H9 (cell line): ENCODE results near the gene MAP7. TPM values are rescaled to one million over a fixed set of nuclear protein-coding genes. Genes with fewer than 3 reads are reported as not detected.
"Not testable (repeated sequence)": the region's sequence is repeated elsewhere in the genome, so short reads cannot be mapped to it uniquely, and the experiment has no call there.

Experiments
- DNase-seq: peaks from one replicate; pipeline ENCODE4 v3.0.0-alpha.2; 2017
- H2AFZ ChIP-seq: one replicate; pipeline ENCODE4 v1.6.1; 2013; ENCODE audit warnings: mild to moderate bottlenecking, low read length, control low read depth, moderate library complexity
- H2AK5ac ChIP-seq: 2 replicates; pipeline ENCODE4 v1.6.1; 2013; ENCODE audit warnings: low read length, control low read depth, mixed read lengths; ENCODE audit not compliant: insufficient read length
- H2BK120ac ChIP-seq: one replicate; pipeline ENCODE4 v1.6.1; 2013; ENCODE audit warnings: low read depth, mild to moderate bottlenecking, low read length, control low read depth, inconsistent platforms; ENCODE audit not compliant: poor library complexity, severe bottlenecking
- H2BK12ac ChIP-seq: 2 replicates; pipeline ENCODE4 v1.6.1; 2013; ENCODE audit warnings: low read length, control low read depth, mixed read lengths, low read depth; ENCODE audit not compliant: insufficient read length
- H2BK15ac ChIP-seq: 2 replicates; pipeline ENCODE4 v1.6.1; 2013; ENCODE audit warnings: low read depth, low read length, control low read depth
- H2BK20ac ChIP-seq: one replicate; pipeline ENCODE4 v1.6.1; 2013; ENCODE audit warnings: low read depth, mild to moderate bottlenecking, low read length, control low read depth, inconsistent platforms; ENCODE audit not compliant: poor library complexity, severe bottlenecking
- H2BK5ac ChIP-seq: 2 replicates; pipeline ENCODE4 v1.6.1; 2013; ENCODE audit warnings: low read length, control low read depth, mixed read lengths; ENCODE audit not compliant: insufficient read length
- H3K14ac ChIP-seq: 2 replicates; pipeline ENCODE4 v1.6.1; 2013; ENCODE audit warnings: low read length, control low read depth; ENCODE audit not compliant: insufficient read depth
- H3K18ac ChIP-seq: 2 replicates; pipeline ENCODE4 v1.6.1; 2013; ENCODE audit warnings: low read depth, mild to moderate bottlenecking, mixed read lengths, low read length, control low read depth; ENCODE audit not compliant: insufficient read length
- H3K23ac ChIP-seq: 2 replicates; pipeline ENCODE4 v1.6.1; 2013; ENCODE audit warnings: low read length, control low read depth, mixed read lengths, low read depth; ENCODE audit not compliant: insufficient read length
- H3K23me2 ChIP-seq: 2 replicates; pipeline ENCODE4 v1.6.1; 2013; ENCODE audit warnings: low read depth, mild to moderate bottlenecking, mixed read lengths, low read length, control low read depth; ENCODE audit not compliant: insufficient read length, poor library complexity, severe bottlenecking
- H3K27ac ChIP-seq: 2 replicates; pipeline ENCODE4 v1.5.1; 2013; ENCODE audit warnings: low read length, control low read depth, mixed read lengths, low read depth; ENCODE audit not compliant: insufficient read length
- H3K27me3 ChIP-seq: 2 replicates; pipeline ENCODE4 v1.6.1; 2013; ENCODE audit warnings: low read length, control low read depth, inconsistent platforms; ENCODE audit not compliant: insufficient read depth
- H3K4ac ChIP-seq: 2 replicates; pipeline ENCODE4 v1.6.1; 2013; ENCODE audit warnings: low read depth, mild to moderate bottlenecking, control low read depth, inconsistent platforms, low read length, moderate library complexity
- H3K4me1 ChIP-seq: 2 replicates; pipeline ENCODE4 v1.6.1; 2013; ENCODE audit warnings: low read length, control low read depth, inconsistent platforms; ENCODE audit not compliant: insufficient read depth
- H3K4me2 ChIP-seq: 2 replicates; pipeline ENCODE4 v1.6.1; 2013; ENCODE audit warnings: low read length, control low read depth, mixed read lengths; ENCODE audit not compliant: insufficient read length, insufficient read depth
- H3K56ac ChIP-seq: 2 replicates; pipeline ENCODE4 v1.6.1; 2013; ENCODE audit warnings: low read depth, mild to moderate bottlenecking, mixed read lengths, low read length, control low read depth; ENCODE audit not compliant: insufficient read length
- H3K79me1 ChIP-seq: 2 replicates; pipeline ENCODE4 v1.6.1; 2013; ENCODE audit warnings: low read depth, mild to moderate bottlenecking, moderate library complexity, low read length, control low read depth, inconsistent platforms; ENCODE audit not compliant: insufficient read depth, poor library complexity, severe bottlenecking
- H3K79me2 ChIP-seq: 2 replicates; pipeline ENCODE4 v1.6.1; 2013; ENCODE audit warnings: low read length, control low read depth, inconsistent platforms; ENCODE audit not compliant: insufficient read depth
- H3K9ac ChIP-seq: 2 replicates; pipeline ENCODE4 v1.6.1; 2013; ENCODE audit warnings: low read length, control low read depth, mixed read lengths; ENCODE audit not compliant: insufficient read length; ENCODE audit errors: extremely low read depth
- H3K9me3 ChIP-seq: one replicate; pipeline ENCODE4 v1.6.1; 2013; ENCODE audit warnings: low read depth, low read length, inconsistent platforms; ENCODE audit not compliant: control insufficient read depth
- H3T11ph ChIP-seq: one replicate; pipeline ENCODE4 v1.6.1; 2013; ENCODE audit warnings: mild to moderate bottlenecking, low read length, control low read depth, inconsistent platforms
- H4K20me1 ChIP-seq: one replicate; pipeline ENCODE4 v1.6.1; 2013; ENCODE audit not compliant: control insufficient read depth, insufficient read length, insufficient read depth
- H4K5ac ChIP-seq: 2 replicates; pipeline ENCODE4 v1.6.1; 2013; ENCODE audit warnings: low read depth, mild to moderate bottlenecking, mixed read lengths, low read length, control low read depth; ENCODE audit not compliant: insufficient read length
- H4K8ac ChIP-seq: replicated peaks from 2 replicates; pipeline ENCODE4 v1.6.1; 2013; ENCODE audit warnings: low read length, control low read depth, mixed read lengths, low read depth; ENCODE audit not compliant: insufficient read length
- H4K91ac ChIP-seq: 2 replicates; pipeline ENCODE4 v1.6.1; 2013; ENCODE audit warnings: low read depth, mild to moderate bottlenecking, moderate library complexity, mixed read lengths, low read length, control low read depth; ENCODE audit not compliant: insufficient read length
- H3K27ac Mint-ChIP-seq, 3 experiments: 2 replicates in 2 of 3; 3 replicates in 1 of 3; pipeline ENCODE4 v1.8.0; 2020 to 2021; ENCODE audit warnings: mixed read lengths in 3 of 3, mild to moderate bottlenecking in 1 of 3, moderate library complexity in 1 of 3
- H3K27me3 Mint-ChIP-seq: 2 replicates; pipeline ENCODE4 v1.8.0; 2021; ENCODE audit warnings: low read depth, mild to moderate bottlenecking, moderate library complexity, mixed read lengths
- H3K36me3 Mint-ChIP-seq, 3 experiments: 2 replicates in 2 of 3; 3 replicates in 1 of 3; pipeline ENCODE4 v1.8.0; 2020 to 2021; ENCODE audit warnings: low read depth in 3 of 3, mixed read lengths in 3 of 3; ENCODE audit not compliant: insufficient read depth in 1 of 3
- H3K4me1 Mint-ChIP-seq, 2 experiments: 2 replicates each; pipeline ENCODE4 v1.8.0; 2020; ENCODE audit warnings: mixed read lengths in 2 of 2
- H3K4me3 Mint-ChIP-seq, 2 experiments: 2 replicates in 1 of 2; 3 replicates in 1 of 2; pipeline ENCODE4 v1.8.0; 2020 to 2021; ENCODE audit warnings: mild to moderate bottlenecking in 2 of 2, mixed read lengths in 2 of 2, moderate library complexity in 1 of 2
- H3K9me3 Mint-ChIP-seq, 2 experiments: 2 replicates in 1 of 2; 3 replicates in 1 of 2; pipeline ENCODE4 v1.8.0; 2020; ENCODE audit warnings: mild to moderate bottlenecking in 2 of 2, mixed read lengths in 2 of 2, moderate library complexity in 1 of 2
- CTCF ChIP-seq: fragments of 200-600 bp; sonication (generic); conservative IDR thresholded peaks from 3 replicates; pipeline ENCODE4 v1.8.0; 2021; ENCODE audit warnings: antibody characterized with exemption, mild to moderate bottlenecking
- WGBS: extraction: QIAGEN DNeasy Blood & Tissue Kit; methylation state at CpG from one replicate; pipeline ENCODE4 v1.1.7; 2013; ENCODE audit warnings: missing lambda C conversion rate, low lambda C conversion rate, mixed read lengths; ENCODE audit not compliant: insufficient read length; ENCODE audit errors: extremely low coverage; 5-methylcytosine and 5-hydroxymethylcytosine counted together
- total RNA-seq: library from RNA; stranded (reverse); gene quantifications from 2 replicates; pipeline ENCODE4 v1.2.1, GENCODE V29; 2021

MAP7 gene
- total RNA-seq, 1 experiment from 2014 or later, result 51.1 TPM

GRCh38 chr6:136378888-136379287 is 171.3 kb downstream of the MAP7 start:
- no peak overlapping the region for H2AK5ac ChIP-seq
- H4K5ac ChIP-seq, result no peak overlapping the region
- no peak overlapping the region for H2BK120ac ChIP-seq
- H3K9me3 ChIP-seq, result no peaks in the 10 kb centered on the region
- no peak overlapping the region for H3K4me2 ChIP-seq
- H3T11ph ChIP-seq, result no peak overlapping the region
- no peak overlapping the region for H3K23ac ChIP-seq
- no peak overlapping the region for H2BK12ac ChIP-seq
- TF ChIP-seq CTCF, result no peak; the same call in 2 of the 3 replicates
- peaks cover 4 to 5% of the 10 kb centered on the region in 2 experiments; a peak in 2 of 4 replicates for H3K4me1 Mint-ChIP-seq
- peaks cover 5 to 24% (median 16%) of the 10 kb centered on the region in 3 experiments; a peak in 6 of 7 replicates for H3K36me3 Mint-ChIP-seq
- H3K18ac ChIP-seq, result no peak overlapping the region
- no peaks in the 10 kb centered on the region for H4K20me1 ChIP-seq
- H3K14ac ChIP-seq, result no peak overlapping the region
- no peak overlapping the region for H3K4ac ChIP-seq
- H4K91ac ChIP-seq, result no peak overlapping the region
- no peak overlapping the region for H4K8ac ChIP-seq
- H3K4me1 ChIP-seq, result no peaks in the 10 kb centered on the region
- no peaks in the 10 kb centered on the region; the same call in 1 of the 2 replicates for H3K79me2 ChIP-seq
- no peaks in the 10 kb centered on the region for H3K79me1 ChIP-seq
- H2BK15ac ChIP-seq, result no peak overlapping the region
- no peak for DNase-seq
- no peaks in the 10 kb centered on the region for H3K9me3 Mint-ChIP-seq
- H3K9ac ChIP-seq, result no peak overlapping the region
- H3K4me3 Mint-ChIP-seq, result no peak overlapping the region
- no peak overlapping the region for H2AFZ ChIP-seq
- H3K56ac ChIP-seq, result no peak overlapping the region
- no peak overlapping the region for H3K27ac Mint-ChIP-seq
- no peak overlapping the region for H2BK20ac ChIP-seq
- H2BK5ac ChIP-seq, result no peak overlapping the region
- no peaks in the 10 kb centered on the region for H3K23me2 ChIP-seq
- H3K27me3 ChIP-seq, result no peaks in the 10 kb centered on the region
- H3K27me3 Mint-ChIP-seq, result no peaks in the 10 kb centered on the region
- H3K27ac ChIP-seq, result no peak overlapping the region

- H2BK15ac ChIP-seq, H3K4me2 ChIP-seq, H3K23ac ChIP-seq, H2BK12ac ChIP-seq, H4K91ac ChIP-seq, H3K9ac ChIP-seq, H2BK120ac ChIP-seq, H3K4ac ChIP-seq, H3T11ph ChIP-seq, H3K14ac ChIP-seq, H2AFZ ChIP-seq, H3K4me1 Mint-ChIP-seq, H3K4me3 Mint-ChIP-seq, H2BK5ac ChIP-seq, H3K4me1 ChIP-seq, H2BK20ac ChIP-seq, H3K9me3 ChIP-seq, H4K8ac ChIP-seq, H2AK5ac ChIP-seq, H4K20me1 ChIP-seq, H3K9me3 Mint-ChIP-seq, H3K56ac ChIP-seq, H4K5ac ChIP-seq, H3K27me3 ChIP-seq, H3K79me1 ChIP-seq, H3K23me2 ChIP-seq, H3K27ac ChIP-seq, DNase-seq, H3K18ac ChIP-seq, H3K27me3 Mint-ChIP-seq, H3K79me2 ChIP-seq: not testable (repeated sequence)
- Mint-ChIP-seq H3K36me3 (peaks cover 5 to 24% (median 19%) of the 10 kb centered on the region in 3 experiments; a peak in 6 of 7 replicates), H3K27ac (peak overlapping the region in 1 of 3 experiments; percentile 12; a peak in 2 of 7 replicates)
- no CpG with 5 or more reads among the region's 4 CpGs for WGBS
These were observed 174.4 kb downstream of the MAP7 start for GRCh38 chr6:136375836-136376235.
